HG03280 (cell line): ENCODE results near the gene SPSB4.

Experiments
- ATAC-seq: cut with Tn5 transposase; IDR thresholded peaks from one replicate; pipeline ENCODE4 v1.9.1; 2021; ENCODE audit warnings: mild to moderate bottlenecking, moderate library complexity; ENCODE audit not compliant: unreplicated experiment

The SPSB4 gene

GRCh38 chr3:141150081-141150830, 99.1 kb downstream of the SPSB4 start:
- ATAC-seq: no peak

- no peak for ATAC-seq
Measured at GRCh38 chr3:141150931-141151330, 99.8 kb downstream of the SPSB4 start.

DNA sequence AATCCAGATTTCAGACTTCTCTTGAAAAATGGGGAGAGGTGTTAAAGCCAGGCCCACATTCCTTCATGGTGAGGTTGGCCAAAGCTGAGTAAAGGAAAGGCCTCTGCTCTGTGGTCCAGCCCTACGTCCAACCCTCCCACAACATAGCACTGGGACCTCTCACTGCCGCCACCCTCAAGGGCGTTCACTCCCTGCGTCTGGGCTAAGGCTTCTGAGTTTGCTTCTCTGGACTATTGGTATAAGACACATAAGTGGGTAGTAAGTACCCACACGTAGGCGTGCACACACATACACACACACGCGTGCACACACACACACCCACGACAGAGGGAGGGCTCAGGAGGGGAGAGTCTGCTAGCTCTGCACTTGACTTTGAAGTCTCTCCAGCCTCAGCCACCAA, 100.3 kb downstream of the SPSB4 start:
- no peak for ATAC-seq

DNA sequence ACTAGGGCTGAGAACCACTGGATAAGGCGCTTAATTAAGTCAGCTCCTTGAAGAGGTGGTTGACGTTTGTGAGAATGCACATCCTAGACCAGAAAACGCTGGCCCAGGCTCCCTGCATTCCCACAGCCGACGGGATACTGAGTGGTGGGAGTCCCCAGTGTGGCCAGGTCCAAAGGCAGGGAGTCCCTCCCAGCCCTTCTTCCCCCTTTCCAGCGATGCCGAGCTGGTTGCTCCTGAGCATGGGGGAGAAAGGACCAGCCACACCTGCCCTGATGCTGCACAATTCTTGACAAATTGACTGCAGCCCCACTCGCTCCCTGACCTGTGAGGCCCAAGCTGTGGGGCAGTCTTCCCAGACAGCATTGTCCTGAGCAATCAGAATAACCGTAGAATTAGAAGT, 101.0 kb downstream of the SPSB4 start:
- no peak for ATAC-seq

DNA sequence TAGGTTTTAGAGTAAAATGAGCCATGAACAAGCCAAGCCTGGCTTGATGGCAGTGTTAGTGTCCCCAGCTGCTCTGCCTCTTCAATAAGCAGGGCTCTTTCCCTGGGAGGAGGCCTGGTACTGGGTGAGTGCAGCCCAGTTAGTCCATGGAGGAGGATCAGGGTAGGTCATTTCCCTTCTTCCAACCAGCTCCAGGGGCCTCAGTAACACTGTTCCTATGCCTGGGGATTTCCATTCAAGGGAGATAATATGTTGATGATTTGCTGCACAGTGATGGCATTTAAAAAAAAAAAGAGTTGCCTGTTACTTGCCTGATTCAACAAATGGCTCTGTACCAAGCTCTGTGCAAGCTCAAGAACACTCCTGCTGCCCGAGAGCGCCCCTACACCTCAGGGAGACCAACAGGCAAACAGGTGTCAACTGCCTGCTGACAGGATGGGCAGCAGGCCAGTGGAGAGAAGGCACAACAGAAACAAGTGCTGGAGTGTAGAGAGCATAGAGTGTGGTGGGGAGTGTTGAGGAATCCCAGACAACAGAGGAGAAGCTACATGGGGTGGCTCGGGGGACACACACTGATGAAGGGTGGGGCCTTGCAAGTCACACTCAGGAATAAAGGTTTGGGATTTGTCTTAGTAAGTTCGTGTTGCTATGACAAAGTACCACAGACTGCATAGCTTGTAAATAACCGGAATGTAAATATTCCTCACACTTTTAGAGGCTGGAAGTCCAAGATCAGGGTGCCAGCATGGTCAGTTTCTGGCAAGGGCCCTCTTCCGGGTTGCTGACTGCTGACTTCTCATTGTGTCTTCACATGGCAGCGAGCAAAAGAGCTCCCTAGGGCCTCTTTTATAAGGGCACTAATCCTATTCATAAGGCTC, 101.9 kb downstream of the SPSB4 start:
- ATAC-seq: no peak

DNA sequence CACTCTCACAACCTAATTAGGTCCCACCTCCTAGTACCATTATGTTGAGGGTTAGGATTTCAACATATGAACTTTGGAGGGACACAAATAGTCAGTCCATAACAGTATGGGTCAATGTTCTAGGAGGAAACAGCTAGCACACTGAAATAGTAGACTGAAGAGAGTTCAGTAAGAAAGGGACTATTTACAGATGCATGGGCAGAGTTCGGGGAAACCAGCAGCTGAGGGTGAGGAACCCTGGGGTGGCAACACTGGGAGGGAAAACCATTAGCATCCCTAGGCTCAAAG, 102.5 kb downstream of the SPSB4 start:
- ATAC-seq: no peak

DNA sequence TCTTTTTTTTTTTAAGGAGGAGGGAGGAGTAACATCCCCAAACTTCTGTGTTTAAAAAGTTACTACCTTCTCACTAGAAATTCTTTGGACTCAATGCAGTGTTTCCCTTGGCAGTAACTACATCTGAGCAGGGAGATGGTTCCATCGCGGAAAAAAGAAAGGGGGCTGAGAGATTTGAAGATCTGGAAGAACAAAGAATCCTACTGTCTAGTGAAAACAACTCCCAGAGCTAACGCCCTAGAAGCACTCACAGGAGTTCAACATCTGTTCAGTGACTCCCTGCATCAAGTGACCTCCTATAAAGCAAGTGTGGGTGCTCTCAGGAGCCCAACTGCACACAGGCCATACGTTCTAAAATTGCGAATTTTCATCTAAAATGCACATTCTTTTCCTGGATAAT, 113.7 kb downstream of the SPSB4 start:
- no peak for ATAC-seq

- ATAC-seq: no peak
Measured at GRCh38 chr3:141167681-141168080, 116.5 kb downstream of the SPSB4 start.

DNA sequence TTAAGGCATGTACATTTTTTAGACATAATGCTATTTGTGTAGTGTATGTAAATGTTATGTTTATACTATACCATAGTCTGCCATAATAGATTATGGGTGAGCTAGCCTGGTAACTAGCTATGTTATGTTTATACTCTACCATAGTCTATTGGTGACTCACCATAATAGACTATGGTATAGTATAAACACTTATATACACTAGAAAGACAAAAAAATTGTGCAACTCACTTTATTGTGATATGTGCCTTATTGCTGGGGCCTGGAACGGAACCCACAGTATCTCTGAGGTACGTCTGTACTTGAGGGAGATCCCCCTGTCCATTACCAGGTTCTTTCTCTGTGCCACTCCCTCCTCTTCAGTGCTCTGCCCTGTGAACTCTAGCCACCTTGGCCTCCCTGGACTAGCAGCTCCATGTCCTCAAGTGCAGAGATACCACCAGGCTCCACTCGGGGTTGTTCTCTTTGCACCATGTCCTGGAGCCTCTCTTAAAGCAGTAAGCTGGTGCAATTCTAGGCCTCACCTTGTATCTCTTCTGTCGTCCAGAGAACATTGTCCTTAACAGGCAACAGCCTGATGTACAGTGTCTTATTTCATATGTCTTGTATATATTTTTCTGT, 119.6 kb downstream of the SPSB4 start:
- no peak for ATAC-seq

- ATAC-seq: no peak
Measured at GRCh38 chr3:141174674-141175073, 123.5 kb downstream of the SPSB4 start.

GRCh38 chr3:141176775-141177174, 125.6 kb downstream of the SPSB4 start:
- ATAC-seq: no peak

DNA sequence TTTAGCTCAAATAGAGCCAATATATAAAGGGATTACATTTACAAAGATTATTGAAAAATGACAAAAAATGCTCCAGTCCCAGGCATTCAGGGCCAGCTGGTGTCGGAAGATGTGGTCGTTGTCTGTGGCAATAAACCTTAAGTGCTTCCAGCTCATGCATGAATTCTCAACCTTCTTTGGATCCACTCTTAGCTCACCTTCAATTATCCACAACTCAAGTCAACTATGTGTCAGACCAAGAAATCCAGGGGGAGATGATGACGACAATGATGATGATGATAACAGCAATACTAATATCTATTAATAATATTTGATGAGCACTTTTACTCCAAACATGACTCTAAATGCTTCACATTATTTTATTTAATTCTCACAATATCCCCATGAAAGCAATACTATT, 126.9 kb downstream of the SPSB4 start:
- ATAC-seq: no peak

DNA sequence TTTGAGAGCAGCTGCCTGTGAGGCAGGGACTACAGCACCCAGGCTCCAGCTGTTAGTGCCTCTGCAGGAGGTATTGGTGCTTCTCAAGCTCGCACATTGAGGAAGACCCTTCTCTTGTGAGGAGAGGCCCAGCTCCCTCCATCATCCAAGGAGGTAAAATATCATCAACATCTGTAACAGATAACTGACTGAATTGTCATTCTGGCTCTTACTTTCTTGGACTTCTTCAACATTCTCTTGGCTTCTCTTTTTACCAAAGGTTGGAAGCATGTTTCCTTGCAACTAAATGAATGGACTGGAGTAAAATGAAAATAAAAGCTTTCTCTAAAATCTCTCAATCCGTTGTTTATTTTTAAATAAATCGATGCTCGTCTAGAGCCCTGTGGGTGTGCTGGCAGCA, 127.4 kb downstream of the SPSB4 start:
- no peak for ATAC-seq

DNA sequence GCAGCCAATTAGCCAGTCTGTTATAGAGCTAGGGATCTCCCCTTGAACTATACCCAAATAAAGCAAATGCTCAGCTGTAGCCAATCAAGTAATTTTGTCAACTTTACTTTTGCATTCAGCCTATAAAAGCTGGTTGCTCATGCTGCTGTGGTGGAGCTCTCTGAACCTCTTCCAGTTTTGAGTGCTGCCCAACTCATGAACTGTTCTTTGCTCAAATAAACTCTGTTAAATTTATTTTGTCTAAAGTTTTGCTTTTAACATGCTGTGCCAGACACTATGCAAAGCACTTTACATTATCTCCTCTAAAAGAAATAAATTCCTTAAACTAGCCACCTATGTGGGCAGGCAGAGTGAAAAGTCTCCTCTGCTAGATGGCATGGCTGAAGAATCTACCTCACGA, 128.8 kb downstream of the SPSB4 start:
- ATAC-seq: no peak

GRCh38 chr3:141181196-141181595, 130.0 kb downstream of the SPSB4 start:
- ATAC-seq: no peak

DNA sequence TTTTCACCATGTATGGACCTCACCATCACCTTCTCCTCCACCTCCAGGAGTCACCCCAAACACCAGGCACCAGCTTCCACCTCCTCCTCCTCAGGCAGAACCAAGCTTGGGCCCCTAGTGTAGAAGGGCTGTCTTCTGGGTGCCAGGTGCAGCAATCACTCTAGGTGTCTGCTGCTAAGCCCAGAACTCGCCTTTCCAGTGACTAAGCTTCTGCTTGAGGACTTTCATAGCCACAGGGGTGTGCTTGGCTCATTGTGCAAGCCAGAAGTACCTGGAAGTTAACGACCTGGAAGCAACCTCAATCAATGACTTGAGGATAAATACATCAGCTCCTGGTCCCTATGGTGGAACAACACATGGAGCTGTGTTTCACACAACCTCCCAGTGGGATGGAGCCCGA, 130.7 kb downstream of the SPSB4 start:
- ATAC-seq: no peak

- ATAC-seq: no peak
Measured at GRCh38 chr3:141183606-141184005, 132.5 kb downstream of the SPSB4 start.

- no peak for ATAC-seq
Measured at GRCh38 chr3:141184430-141184829, 133.3 kb downstream of the SPSB4 start.

DNA sequence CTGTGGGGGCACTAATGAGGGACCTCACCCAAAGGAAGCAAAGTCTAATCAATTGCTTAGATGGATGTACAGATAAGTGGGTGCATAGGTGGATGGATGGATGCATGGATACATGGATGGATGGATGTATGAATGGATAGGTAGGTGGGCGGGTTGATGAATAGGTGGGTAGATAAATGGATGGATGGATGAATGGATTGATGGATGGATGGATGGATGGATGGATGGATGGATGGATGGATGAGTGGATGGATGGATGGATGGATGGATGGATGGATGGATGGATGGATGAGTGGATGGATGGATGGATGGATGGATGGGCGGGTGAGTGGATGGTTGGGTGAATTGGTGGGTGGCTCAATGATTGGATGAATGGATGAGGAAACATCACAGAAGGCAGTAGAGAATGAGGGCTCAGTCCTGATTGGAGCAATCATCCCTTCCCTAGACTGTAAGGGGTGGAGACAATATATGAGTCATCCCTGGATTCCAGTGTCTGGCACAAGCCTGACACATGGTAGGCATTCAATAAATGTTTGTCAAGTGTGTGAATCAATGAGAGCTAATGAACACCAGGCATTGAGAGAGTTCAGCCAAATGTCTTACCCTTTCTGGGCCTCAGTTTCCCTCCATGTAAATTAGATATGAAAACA, 140.1 kb downstream of the SPSB4 start:
- ATAC-seq: no peak

GRCh38 chr3:141192345-141192744, 141.2 kb downstream of the SPSB4 start:
- ATAC-seq: peak; percentile 100

DNA sequence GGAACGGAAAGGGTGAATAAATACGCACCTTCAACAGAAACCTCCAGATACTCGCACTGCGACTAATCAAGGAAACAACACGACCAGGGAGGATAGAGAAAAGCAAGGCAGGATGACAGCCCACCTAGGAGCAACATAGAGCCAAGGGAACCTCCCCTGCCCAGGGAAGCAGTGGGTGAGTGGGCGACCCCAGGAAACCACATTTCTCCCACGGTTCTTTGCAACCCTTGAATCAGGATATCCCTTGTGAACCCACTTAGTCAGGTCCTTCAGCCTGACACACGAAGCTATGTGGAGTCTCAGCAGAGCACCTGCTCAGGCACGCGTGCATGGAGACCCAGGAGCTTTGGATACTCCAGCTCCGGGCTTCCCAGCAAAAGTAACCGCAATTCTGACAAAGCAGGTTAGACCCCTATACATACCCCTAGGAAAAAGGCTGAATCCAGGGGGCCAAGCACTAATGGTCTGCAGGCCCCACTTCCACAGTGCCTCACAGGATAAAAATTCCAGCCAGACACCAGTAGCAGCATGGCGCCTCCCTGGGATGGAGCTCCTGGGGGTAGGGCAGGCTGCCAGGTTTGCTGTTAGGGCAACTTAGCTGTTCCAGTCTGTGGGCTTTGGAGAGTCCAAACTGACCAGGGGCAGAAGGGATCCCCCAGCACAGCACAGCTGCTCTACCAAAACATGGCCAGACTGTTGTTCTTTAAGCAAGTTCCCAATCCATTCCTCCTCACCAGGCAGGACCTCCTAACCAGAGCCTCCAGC, 142.1 kb downstream of the SPSB4 start:
- no peak for ATAC-seq
